EH (cell line): ENCODE data around the gene TMEM132D.
"Not testable (repeated sequence)": the region's sequence is repeated elsewhere in the genome, so short reads cannot be mapped to it uniquely, and the experiment has no call there.

Experiments used
- DNase-seq: peaks from one replicate; pipeline ENCODE4 v3.0.0-alpha.2; 2015; ENCODE audit warnings: low read depth

The TMEM132D gene

DNA sequence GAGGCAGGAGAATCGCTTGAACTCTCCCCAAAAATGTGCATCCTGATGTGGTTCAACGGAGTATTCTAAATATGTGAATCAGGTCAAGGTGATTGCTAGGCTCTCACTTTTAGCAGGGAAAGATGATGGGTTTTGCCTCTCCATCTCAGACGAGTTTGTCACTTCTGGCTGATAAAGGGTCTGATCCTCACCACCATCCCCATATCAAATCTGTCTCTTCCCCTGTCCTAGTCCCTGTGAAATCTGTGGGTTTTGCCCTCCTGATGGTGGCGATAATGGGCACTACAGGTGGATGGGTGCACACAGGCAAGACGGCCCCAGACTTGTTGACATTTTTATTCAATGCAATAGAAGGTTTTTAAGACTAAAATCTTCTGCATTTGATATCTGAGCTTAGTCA lies 665.9 kb downstream of the TMEM132D start:
- no peak for DNase-seq

- no peak for DNase-seq
Measured at GRCh38 chr12:129234209-129234608, 669.6 kb downstream of the TMEM132D start.

GRCh38 chr12:129231491-129231890 lies 672.3 kb downstream of the TMEM132D start:
- no peak for DNase-seq

GRCh38 chr12:129230995-129231394 lies 672.8 kb downstream of the TMEM132D start:
- no peak for DNase-seq

DNA sequence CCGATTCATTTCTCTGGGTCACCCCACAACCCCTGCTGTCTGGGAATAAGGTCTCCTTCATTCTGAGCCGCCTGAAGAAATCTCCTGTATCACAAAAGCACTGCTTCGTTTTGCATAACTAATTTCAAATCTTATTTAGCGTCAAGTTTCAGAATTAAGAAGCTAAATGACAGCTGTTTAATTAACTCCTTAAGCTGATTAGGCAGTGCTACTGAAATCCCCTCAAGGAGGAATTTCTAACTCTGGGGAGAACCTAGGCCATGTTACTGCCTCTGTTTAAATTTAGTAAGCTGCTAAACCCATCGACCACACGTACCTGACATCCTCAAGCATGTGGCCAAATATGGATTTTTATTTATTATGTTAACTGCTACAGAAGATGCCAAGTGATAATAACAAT lies 677.0 kb downstream of the TMEM132D start:
- no peak for DNase-seq

GRCh38 chr12:129226005-129226404 lies 677.8 kb downstream of the TMEM132D start:
- no peak for DNase-seq

DNA sequence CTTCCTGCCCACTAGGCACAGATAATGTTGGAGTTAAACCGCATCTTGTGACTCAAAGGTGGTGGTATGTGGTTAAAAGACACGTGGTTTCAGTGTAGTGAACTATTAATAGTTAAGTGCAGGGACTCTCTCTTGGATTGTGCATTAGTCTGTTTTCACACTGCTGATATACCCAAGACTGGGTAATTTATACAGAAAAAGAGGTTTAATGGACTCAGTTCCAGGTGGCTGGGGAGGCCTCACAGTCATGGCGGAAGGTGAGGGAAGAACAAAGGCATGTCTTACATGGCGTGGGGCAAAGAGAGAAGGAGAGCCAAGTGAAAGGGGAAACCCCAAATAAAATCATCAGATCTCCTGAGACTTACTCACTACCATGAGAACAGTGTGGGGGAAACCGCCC lies 688.3 kb downstream of the TMEM132D start:
- DNase-seq = no peak

- DNase-seq = no peak
Measured at GRCh38 chr12:129213551-129213950, 690.3 kb downstream of the TMEM132D start.

DNA sequence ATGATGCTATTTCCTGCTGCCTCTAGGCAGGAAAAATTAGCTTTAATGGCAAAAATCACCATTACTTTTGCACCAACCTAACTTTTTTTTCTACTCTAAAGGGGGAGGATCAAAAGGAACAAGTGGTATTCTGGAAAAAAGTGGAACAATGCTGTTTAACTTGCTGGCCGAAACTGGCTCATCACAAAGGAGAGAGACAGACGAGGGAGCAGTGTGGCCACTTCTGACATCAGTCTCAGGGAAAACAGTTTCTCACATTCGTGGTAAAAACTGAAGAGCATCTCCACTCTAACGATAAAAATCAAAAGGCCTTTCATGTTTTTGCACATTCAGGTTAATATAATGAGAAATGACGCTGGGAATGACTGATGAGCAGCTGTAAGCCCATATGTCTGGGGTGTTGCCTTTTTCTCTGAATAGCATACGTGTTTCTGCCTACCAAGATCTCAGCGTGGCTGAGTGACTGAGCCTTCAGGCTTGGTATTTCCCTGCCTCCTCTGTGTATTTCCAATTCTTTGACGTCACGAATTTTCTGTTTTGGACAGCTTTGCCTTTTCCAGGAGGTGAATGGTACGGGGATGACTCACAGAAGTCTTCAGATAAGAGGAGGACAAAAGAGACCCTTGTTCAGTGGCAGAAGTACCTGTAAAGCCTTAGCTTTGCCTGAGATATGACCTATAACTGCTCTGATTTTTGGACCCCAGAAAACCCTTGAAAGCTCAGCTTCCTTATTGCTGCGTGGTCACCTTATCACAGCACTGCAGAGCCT lies 691.8 kb downstream of the TMEM132D start:
- no peak for DNase-seq

DNA sequence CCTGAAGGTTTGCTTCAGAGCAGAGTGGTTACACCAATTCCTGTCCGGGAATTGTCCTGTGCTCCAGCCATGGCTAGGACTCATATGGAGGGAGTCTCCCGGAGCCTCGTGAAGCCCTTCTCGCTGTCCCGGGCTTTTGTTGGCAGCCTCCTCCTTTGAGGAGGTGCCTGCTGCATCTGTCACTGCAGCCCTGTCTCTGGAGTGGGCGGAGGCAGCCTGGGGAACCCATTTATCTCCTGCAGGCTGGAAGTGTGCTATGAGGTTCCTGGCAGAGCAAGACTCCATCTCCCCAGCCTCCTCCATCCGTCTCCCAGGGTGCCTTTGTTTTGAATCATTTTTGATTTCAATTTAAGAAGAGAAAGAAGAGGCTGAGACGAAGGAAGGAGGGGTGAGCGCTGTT lies 695.3 kb downstream of the TMEM132D start:
- DNase-seq = no peak

- DNase-seq = no peak
Measured at GRCh38 chr12:129207084-129207483, 696.7 kb downstream of the TMEM132D start.

GRCh38 chr12:129203456-129203855 lies 700.4 kb downstream of the TMEM132D start:
- DNase-seq = no peak

- no peak for DNase-seq
Measured at GRCh38 chr12:129202109-129202814, 701.6 kb downstream of the TMEM132D start.

GRCh38 chr12:129201029-129201428 lies 702.8 kb downstream of the TMEM132D start:
- DNase-seq = no peak

DNA sequence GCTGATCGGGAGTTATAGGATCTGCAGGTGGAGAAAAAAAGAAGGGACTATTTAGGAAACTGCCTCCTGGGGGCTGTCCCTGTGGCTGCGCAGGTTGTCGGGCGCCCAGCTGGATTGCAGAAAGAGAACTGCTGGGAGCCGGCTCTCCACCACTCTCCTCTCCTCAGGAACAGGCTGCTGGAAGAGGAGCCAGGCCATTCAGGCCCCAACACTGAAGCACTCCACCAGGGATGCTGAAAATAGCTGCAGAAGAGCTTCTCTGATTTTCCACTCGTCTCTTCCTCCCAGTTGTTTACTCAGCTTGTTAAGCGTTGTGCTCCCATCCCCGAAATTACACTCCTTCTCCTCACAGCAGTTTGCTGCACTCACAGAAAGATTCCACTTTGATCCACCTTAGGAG lies 703.2 kb downstream of the TMEM132D start:
- no peak for DNase-seq

- DNase-seq = no peak
Measured at GRCh38 chr12:129196927-129197326, 706.9 kb downstream of the TMEM132D start.

GRCh38 chr12:129195081-129195480 lies 708.7 kb downstream of the TMEM132D start:
- DNase-seq = no peak

- no peak for DNase-seq
Measured at GRCh38 chr12:129193263-129193871, 710.5 kb downstream of the TMEM132D start.

DNA sequence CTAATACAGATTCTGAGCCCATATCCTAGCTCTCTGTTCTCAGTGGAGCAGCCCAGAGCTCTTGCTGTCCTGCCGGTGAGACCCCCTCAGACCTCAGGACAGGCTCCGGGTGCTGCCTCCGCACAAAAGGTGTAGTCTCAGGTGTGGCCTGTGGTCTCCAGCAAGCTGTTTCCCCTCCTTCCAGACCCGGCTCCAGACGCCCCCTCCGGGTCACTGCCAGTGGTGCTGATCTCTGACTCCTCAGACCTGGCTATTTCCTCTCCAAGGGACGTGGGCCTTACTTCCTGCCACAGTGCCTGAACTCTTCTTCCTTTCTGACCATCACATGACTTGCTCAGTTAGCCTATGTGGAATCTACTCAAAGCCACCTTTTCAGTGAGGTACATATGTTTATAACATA lies 713.0 kb downstream of the TMEM132D start:
- no peak for DNase-seq

DNA sequence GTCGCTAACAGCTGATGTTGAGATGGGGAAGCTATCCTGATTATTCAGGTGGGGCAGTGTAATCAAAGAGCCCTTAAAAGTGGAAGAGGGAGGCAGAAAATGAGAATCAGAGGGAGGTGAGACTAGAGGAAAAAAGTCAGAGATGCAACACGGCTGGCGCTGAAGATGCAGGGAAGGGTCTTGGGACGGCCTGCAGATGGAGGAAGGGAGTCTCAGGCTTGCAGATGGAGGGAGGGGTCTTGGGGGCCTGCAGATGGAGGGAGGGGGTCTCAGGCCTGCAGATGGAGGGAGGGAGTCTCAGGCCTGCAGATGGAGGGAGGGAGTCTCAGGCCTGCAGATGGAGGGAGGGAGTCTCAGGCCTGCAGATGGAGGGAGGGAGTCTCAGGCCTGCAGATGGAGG lies 713.9 kb downstream of the TMEM132D start:
- DNase-seq = not testable (repeated sequence)

DNA sequence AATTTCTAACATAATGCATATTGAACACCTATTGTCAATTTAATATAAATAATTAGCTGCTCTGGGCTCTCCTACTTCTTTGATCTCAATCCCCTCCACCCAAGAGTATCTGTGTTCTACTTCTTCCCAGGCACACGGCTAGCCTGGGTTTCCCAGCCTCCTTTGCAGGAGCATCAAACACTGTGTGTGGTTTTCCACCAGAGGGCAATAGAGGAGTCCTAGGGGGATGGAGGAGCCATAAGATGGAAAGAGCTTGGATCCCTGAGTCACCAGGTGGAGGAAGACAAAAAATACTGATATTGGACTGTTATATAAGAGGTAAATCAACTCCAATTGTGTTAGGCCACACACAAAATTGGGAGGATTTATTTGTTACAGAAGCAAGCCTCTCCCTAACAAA lies 716.9 kb downstream of the TMEM132D start:
- no peak for DNase-seq

- DNase-seq = no peak
Measured at GRCh38 chr12:129185855-129186254, 718.0 kb downstream of the TMEM132D start.
